HEK293T (cell line): Measurements from ENCODE around the gene SH2D4B.
A peak's percentile ranks its signal among the peaks of the same experiment; 100 is the strongest.

ENCODE experiments used
- CTCF ChIA-PET: fragments of 350-600 bp; formaldehyde crosslinking; extraction: SDS; loops from one replicate; lab custom pipeline; 2021; ENCODE audit warnings: antibody characterized with exemption, inconsistent platforms; lab: Yijun Ruan, JAX
- POLR2A ChIA-PET: fragments of 350-600 bp; formaldehyde crosslinking; extraction: SDS; loops from one replicate; lab custom pipeline; 2020; ENCODE audit warnings: antibody characterized with exemption, inconsistent platforms; lab: Yijun Ruan, JAX
- DNase-seq: peaks from one replicate; pipeline ENCODE4 v3.0.0; 2012; ENCODE audit warnings: mixed read lengths; ENCODE audit errors: extremely low spot score
- ARNT ChIP-seq: fragments of 450-650 bp; IDR thresholded peaks from 2 replicates; pipeline ENCODE4 v1.6.1; 2017; ENCODE audit warnings: mild to moderate bottlenecking
- BHLHE40 ChIP-seq: fragments of 450-650 bp; IDR thresholded peaks from 2 replicates; pipeline ENCODE4 v1.6.1; 2016; ENCODE audit warnings: mild to moderate bottlenecking, moderate library complexity, borderline replicate concordance
- CTBP1 ChIP-seq: fragments of 450-650 bp; IDR thresholded peaks from 2 replicates; pipeline ENCODE4 v1.6.1; 2016; ENCODE audit warnings: borderline replicate concordance
- ELF4 ChIP-seq: fragments of 450-650 bp; IDR thresholded peaks from 2 replicates; pipeline ENCODE4 v1.6.1; 2017; ENCODE audit warnings: antibody characterized with exemption
- FOXA1 ChIP-seq: fragments of 450-650 bp; IDR thresholded peaks from 2 replicates; pipeline ENCODE4 v1.6.1; 2016; ENCODE audit warnings: mild to moderate bottlenecking
- FOXK2 ChIP-seq: fragments of 450-650 bp; IDR thresholded peaks from 2 replicates; pipeline ENCODE4 v1.6.1; 2016; ENCODE audit warnings: mild to moderate bottlenecking
- FOXM1 ChIP-seq: fragments of 450-650 bp; IDR thresholded peaks from 2 replicates; pipeline ENCODE4 v1.6.1; 2017; ENCODE audit warnings: mild to moderate bottlenecking, borderline replicate concordance
- HDGF ChIP-seq: fragments of 450-650 bp; IDR thresholded peaks from 2 replicates; pipeline ENCODE4 v1.6.1; 2017; ENCODE audit warnings: antibody characterized with exemption, borderline replicate concordance
- L3MBTL2 ChIP-seq: fragments of 450-650 bp; conservative IDR thresholded peaks from 2 replicates; pipeline ENCODE4 v1.6.1; 2016; ENCODE audit warnings: mild to moderate bottlenecking
- LEF1 ChIP-seq: fragments of 450-650 bp; IDR thresholded peaks from 2 replicates; pipeline ENCODE4 v1.6.1; 2017; ENCODE audit warnings: mild to moderate bottlenecking, borderline replicate concordance
- NFRKB ChIP-seq: fragments of 450-650 bp; IDR thresholded peaks from 2 replicates; pipeline ENCODE4 v1.6.1; 2016; ENCODE audit warnings: mild to moderate bottlenecking, moderate library complexity
- SP1 ChIP-seq: fragments of 450-650 bp; IDR thresholded peaks from 2 replicates; pipeline ENCODE4 v1.6.1; 2017
- SUZ12 ChIP-seq: fragments of 450-650 bp; IDR thresholded peaks from 2 replicates; pipeline ENCODE4 v1.6.1; 2016; ENCODE audit warnings: mild to moderate bottlenecking
- TARDBP ChIP-seq: fragments of 450-650 bp; IDR thresholded peaks from 2 replicates; pipeline ENCODE4 v1.6.1; 2016
- ZNF384 ChIP-seq: fragments of 450-650 bp; IDR thresholded peaks from 2 replicates; pipeline ENCODE4 v1.6.1; 2016
- TF ChIP-seq, protein P1 (sequence below): fragments of 450-650 bp; IDR thresholded peaks from 2 replicates; pipeline ENCODE4 v1.6.1; 2016

Gene SH2D4B

DNA sequence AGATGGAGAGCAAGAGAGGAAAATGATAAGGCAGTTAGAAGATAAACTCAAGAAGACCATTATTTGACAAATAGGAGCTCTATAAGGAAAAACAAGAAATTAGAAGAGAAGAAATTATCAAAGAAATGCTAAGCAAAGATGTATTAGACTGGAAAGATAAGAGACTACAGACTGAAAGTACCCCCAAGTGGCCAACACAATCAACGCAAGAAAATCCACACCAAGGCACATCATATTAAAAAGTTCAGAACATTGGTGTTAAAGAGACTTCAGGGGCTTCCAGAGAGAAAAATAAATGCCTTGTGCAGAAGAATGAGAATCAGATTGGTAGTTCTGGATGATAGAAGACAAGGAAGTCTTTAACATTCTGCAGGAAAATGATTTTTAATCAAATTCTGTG is 46.0 kb downstream of the SH2D4B start:
- ChIA-PET POLR2A (no interaction called here), CTCF (no interaction called here)
- DNase-seq, result no peak
- TF ChIP-seq FOXM1, result no peak
- no peak for TF ChIP-seq HDGF
- no peak for TF ChIP-seq ARNT
- no peak for TF ChIP-seq TARDBP
- no peak for TF ChIP-seq LEF1
- no peak for TF ChIP-seq ELF4

DNA sequence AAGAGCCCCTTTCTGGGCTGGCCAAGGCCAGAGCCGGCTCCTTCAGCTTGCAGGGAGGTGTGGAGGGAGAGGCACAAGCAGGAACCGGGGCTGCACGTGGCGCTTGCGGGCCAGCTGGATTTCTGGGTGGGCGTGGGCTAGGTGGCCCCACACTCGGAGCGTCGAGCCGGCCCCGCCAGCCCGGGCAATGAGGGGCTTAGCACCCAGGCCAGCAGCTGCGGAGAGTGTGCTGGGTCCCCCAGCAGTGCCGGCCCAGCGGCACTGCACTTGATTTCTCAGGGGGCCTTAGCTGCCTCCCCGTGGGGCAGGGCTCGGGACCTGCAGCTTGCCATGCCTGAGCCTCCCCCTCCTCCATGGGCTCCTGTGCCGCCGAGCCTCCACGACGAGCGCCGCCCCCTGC is 48.1 kb downstream of the SH2D4B start:
- DNase-seq, result no peak
- CTCF ChIA-PET, result no interaction called here
- TF ChIP-seq TARDBP (no peak), ELF4 (no peak), FOXA1 (no peak), LEF1 (no peak), SP1 (no peak), CTBP1 (no peak), ZNF384 (no peak)

DNA sequence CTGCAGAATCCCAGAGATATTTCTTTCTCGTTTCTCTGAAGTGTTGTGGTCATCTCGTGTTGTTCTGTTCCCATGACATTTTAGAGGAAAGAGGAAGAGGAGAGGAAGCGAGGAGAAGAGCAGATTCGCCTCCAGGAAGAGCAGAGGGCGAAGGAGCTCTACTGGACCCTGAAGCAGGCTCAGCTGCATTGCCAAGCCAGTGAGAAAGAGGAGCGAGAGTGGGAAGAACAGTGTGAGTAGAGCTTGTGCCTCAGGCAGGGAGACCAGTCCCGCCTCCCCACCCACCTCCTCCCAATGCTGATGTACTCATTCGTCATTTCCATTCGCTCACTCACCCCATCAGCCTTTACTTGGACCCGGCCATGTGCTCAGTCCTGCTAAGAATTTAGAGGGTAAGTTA is 50.8 kb downstream of the SH2D4B start:
- DNase-seq, result no peak
- TF ChIP-seq FOXK2 (no peak), BHLHE40 (no peak), NFRKB (no peak), CTBP1 (no peak), LEF1 (no peak), HDGF (no peak), L3MBTL2 (no peak), SP1 (no peak), ELF4 (no peak)
- TF ChIP-seq, protein P1, sequence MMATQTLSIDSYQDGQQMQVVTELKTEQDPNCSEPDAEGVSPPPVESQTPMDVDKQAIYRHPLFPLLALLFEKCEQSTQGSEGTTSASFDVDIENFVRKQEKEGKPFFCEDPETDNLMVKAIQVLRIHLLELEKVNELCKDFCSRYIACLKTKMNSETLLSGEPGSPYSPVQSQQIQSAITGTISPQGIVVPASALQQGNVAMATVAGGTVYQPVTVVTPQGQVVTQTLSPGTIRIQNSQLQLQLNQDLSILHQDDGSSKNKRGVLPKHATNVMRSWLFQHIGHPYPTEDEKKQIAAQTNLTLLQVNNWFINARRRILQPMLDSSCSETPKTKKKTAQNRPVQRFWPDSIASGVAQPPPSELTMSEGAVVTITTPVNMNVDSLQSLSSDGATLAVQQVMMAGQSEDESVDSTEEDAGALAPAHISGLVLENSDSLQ, result no peak
- ChIA-PET CTCF (interaction anchor here (0.9 kb wide), 1 partner anchor 11 kb away, joined by 7 read pairs; no protein-coding TSS in a partner anchor), POLR2A (no interaction called here)

More for the DNA sequence above, 48.1 kb downstream of the SH2D4B start:
- POLR2A ChIA-PET, result no interaction called here

DNA sequence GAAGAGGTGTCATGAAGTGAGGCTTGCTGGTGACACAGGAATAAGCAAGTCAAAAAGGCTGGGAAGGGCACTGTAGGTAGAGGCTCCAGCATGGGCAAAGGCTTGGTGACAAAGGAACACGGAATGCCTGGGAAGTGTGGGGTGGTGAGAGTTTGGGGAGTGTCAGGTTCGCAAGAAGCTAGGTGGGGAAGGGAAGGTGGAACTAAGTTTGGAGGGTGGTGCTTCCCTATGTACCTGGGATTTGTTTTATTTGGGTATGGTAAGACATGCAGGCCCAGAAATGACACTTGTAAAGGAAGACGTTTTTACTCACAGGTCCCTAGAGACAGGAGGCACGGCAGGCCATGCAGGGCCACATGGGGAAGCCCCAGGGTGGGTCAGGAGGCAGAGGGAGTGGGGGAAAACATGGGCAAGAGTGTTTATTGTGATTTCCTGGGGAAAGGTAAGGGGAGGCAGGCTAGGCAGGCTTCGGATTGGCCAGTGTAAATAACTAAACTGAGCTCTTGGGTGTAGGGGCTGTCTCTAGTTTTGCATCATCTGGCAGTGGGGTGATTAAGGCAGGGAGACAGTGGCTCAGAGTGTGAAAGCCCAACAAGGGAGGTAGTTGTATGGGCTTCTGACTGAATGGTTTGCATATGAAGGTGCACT is 52.1 kb downstream of the SH2D4B start:
- ChIA-PET POLR2A (no interaction called here), CTCF (no interaction called here)
- no peak for DNase-seq
- TF ChIP-seq SP1, result no peak
- TF ChIP-seq BHLHE40, result no peak
- TF ChIP-seq SUZ12, result no peak
- TF ChIP-seq TARDBP, result no peak
- no peak for TF ChIP-seq FOXM1
- no peak for TF ChIP-seq HDGF
- TF ChIP-seq ELF4, result no peak

DNA sequence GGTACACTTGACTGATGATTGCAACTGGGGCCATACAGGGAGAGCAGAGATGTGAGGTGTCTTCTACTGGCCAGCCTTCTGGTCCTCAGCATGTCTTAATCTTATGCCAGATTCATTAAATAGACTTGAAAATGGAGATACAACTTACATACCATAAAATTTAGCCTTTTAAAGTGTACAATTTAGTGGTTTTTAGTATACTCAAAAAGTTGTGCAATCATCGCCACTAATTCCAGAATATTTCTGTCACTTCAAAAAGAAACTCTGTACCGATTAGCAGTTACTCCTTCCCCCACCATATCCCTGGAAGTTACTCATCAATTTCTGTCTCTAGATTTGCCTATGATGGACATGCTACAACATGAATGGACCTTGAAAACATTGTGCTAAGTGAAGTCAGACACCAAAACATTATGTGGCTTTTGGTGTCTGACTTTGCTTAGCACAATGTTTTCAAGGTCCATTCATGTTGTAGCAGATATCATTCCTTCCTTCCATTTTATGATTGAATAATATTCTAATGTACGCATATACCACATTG is 53.0 kb downstream of the SH2D4B start:
- ChIA-PET POLR2A (no interaction called here), CTCF (no interaction called here)
- TF ChIP-seq LEF1 (no peak), BHLHE40 (no peak), TARDBP (no peak), ELF4 (no peak), FOXM1 (no peak), CTBP1 (no peak), SP1 (no peak), ZNF384 (no peak), NFRKB (no peak), HDGF (no peak), L3MBTL2 (no peak), SUZ12 (no peak), ARNT (no peak), FOXA1 (no peak), FOXK2 (no peak)
- TF ChIP-seq, protein P1, result no peak
- no peak for DNase-seq

DNA sequence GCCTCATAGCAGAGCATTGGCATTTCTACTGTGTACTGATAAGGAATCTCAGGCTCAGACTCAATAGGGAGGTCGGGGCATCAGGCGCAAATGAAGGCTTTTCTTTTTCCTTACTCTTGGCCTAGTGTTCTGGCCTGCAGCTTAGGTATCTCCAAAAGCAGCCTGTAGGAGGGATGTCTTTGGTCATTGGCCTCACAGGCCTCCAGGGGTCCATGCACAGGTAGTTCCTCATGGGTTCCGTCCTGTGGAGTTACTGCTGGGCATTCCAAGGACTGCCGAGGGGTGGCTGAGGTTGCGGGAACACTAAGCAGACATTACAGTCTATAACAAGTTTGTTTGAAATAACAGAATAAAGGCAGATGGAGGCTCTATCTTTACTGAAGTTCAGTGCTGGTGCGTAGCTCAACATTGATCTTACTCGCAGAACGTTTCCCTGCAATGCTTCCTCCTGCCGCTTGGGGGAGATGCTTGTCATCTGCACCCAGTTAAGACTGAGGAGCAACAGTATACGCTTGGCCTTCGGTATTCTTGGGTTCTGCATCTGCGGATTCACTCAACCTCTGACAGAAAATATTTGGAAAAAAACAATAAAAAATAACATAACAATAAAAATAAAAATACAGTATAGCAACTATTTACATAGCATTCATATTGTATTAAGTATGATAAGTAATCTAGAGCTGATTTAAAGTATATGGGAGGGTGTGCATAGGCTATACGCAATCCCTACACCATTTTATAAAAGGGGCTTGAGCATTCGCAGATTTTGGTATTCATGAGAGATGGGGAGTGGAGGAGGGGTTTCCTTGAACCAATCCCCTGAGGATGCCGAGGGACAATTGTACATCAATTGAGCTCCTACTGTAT is 58.9 kb downstream of the SH2D4B start:
- ChIA-PET POLR2A (no interaction called here), CTCF (interaction anchor here (0.5 to 1.7 kb wide), 12 partner anchors 12 to 1519 kb away, joined by 3 to 8 read pairs (median 4); no protein-coding TSS in a partner anchor)
- TF ChIP-seq CTBP1, result no peak
- no peak for TF ChIP-seq LEF1
- no peak for TF ChIP-seq HDGF
- TF ChIP-seq SP1, result no peak
- TF ChIP-seq, protein P1, result no peak
- TF ChIP-seq FOXM1, result no peak
- TF ChIP-seq TARDBP, result no peak
- TF ChIP-seq NFRKB, result no peak
- no peak for TF ChIP-seq L3MBTL2
- TF ChIP-seq BHLHE40, result no peak
- TF ChIP-seq FOXA1, result no peak
- no peak for TF ChIP-seq ZNF384
- TF ChIP-seq ARNT, result no peak
- no peak for TF ChIP-seq FOXK2
- TF ChIP-seq ELF4, result no peak
- no peak for TF ChIP-seq SUZ12
- peak; percentile 70 for DNase-seq
